Lung (tissue), 12 donors: ENCODE results near the gene MUC15. TPM values are rescaled to one million over a fixed set of nuclear protein-coding genes. Genes with fewer than 3 reads are reported as not detected.

ENCODE experiments used
- ATAC-seq: fragments of 200-7000 bp; cut with Tn5 transposase; one replicate; pipeline ENCODE4 v1.9.1; 2020; ENCODE audit warnings: moderate number of reproducible peaks; ENCODE audit not compliant: insufficient read depth, low FRiP score
- DNase-seq, 3 donors: peaks; one replicate each; pipeline ENCODE4 v3.0.0-alpha.2; 2013 to 2017
- H3K27ac ChIP-seq, 2 donors: one replicate each; pipeline ENCODE4 v1.5.1; 2013; ENCODE audit warnings: mild to moderate bottlenecking in 2 of 2, moderate library complexity in 2 of 2, control low read depth in 1 of 2, inconsistent platforms in 1 of 2, low read depth in 1 of 2, low read length in 1 of 2
- H3K27me3 ChIP-seq, 3 donors: one replicate each; pipeline ENCODE4 v1.5.1; 2013; ENCODE audit warnings: low read length in 2 of 3; ENCODE audit not compliant: control insufficient read depth in 3 of 3, insufficient read depth in 3 of 3
- H3K36me3 ChIP-seq, 4 donors: one replicate each; pipeline ENCODE4 v1.5.1; 2013; ENCODE audit warnings: low read length in 4 of 4, mild to moderate bottlenecking in 1 of 4, moderate library complexity in 1 of 4; ENCODE audit not compliant: control insufficient read depth in 4 of 4, insufficient read depth in 4 of 4
- H3K4me1 ChIP-seq, 5 donors: one replicate each; pipeline ENCODE4 v1.5.1; 2013; ENCODE audit warnings: low read length in 5 of 5, mild to moderate bottlenecking in 2 of 5, moderate library complexity in 1 of 5; ENCODE audit not compliant: control insufficient read depth in 5 of 5, insufficient read depth in 5 of 5
- H3K4me3 ChIP-seq: one replicate; pipeline ENCODE4 v1.5.1; 2013; ENCODE audit warnings: mild to moderate bottlenecking, control low read depth, moderate library complexity
- H3K9ac ChIP-seq, 2 donors: one replicate each; pipeline ENCODE4 v1.5.1; 2013; ENCODE audit warnings: low read length in 2 of 2, control low read depth in 1 of 2; ENCODE audit not compliant: insufficient read depth in 1 of 2
- H3K9me3 ChIP-seq, 4 donors: one replicate each; pipeline ENCODE4 v1.5.1; 2013; ENCODE audit warnings: low read length in 3 of 4, mild to moderate bottlenecking in 1 of 4, moderate library complexity in 1 of 4; ENCODE audit not compliant: control insufficient read depth in 4 of 4, insufficient read depth in 3 of 4
- WGBS, 2 donors: extraction: QIAGEN DNeasy Blood & Tissue Kit; methylation state at CpG; one replicate each; pipeline ENCODE4 v1.1.7; 2013; 5-methylcytosine and 5-hydroxymethylcytosine counted together
- polyA plus RNA-seq, 2 donors: library from polyadenylated mRNA; stranded (reverse); fragments of 200-250 nt; gene quantifications; one replicate each; pipeline ENCODE4 v1.2.1, GENCODE V29; 2013
- total RNA-seq, 2 donors: library from RNA; depleted of rRNA in 1 of 2; stranded (reverse); fragments of >200 nt in 1 of 2; gene quantifications; one replicate each; pipeline ENCODE4 v1.2.1, GENCODE V29; 2014 to 2021
- TF ChIP-seq, protein P1 (sequence below): IDR thresholded peaks from 2 replicates; pipeline ENCODE4 v1.5.1; 2012; ENCODE audit warnings: mild to moderate bottlenecking; ENCODE audit errors: control extremely low read depth, extremely low read depth
- donor health status: control.
- donor health status: control.
- donor health status: Bipolar disorder and iron deficiency.
- donor health status: healthy.
- donor health status: DM: yes; HTN: yes; CAD: no.

The MUC15 gene
- total and polyA plus RNA-seq, 4 donors: 4.6 to 12.1 (median 8.5) TPM

DNA sequence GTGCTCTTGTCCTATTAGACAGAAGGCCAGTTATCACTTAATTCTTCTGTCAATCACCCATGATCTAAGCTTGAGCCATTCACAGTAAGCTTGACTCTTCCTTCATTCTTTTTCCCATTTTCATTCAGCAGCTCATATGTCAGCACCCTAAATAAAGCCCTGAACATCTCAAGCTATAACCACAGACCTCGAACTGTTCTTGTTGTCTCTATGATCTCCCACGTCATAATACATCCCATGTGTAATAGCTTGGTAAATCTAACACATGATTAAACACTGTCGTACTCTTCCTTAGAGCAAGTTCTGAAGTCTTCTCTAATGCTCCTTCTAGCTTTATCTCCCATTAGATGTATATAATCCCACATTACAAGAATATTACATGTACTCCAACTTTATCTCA lies 14.4 kb downstream of the MUC15 start:
- DNase-seq (no peak), ATAC-seq (no peak)
- Histone ChIP-seq H3K27me3 (no peaks in the 10 kb centered on the region), H3K4me3 (no peak overlapping the region), H3K9me3 (no peaks in the 10 kb centered on the region), H3K27ac (no peak overlapping the region), H3K4me1 (peaks cover 0 to 4% (median 0%) of the 10 kb centered on the region in 5 donors), H3K9ac (no peak overlapping the region), H3K36me3 (no peaks in the 10 kb centered on the region)
- TF ChIP-seq, protein P1, sequence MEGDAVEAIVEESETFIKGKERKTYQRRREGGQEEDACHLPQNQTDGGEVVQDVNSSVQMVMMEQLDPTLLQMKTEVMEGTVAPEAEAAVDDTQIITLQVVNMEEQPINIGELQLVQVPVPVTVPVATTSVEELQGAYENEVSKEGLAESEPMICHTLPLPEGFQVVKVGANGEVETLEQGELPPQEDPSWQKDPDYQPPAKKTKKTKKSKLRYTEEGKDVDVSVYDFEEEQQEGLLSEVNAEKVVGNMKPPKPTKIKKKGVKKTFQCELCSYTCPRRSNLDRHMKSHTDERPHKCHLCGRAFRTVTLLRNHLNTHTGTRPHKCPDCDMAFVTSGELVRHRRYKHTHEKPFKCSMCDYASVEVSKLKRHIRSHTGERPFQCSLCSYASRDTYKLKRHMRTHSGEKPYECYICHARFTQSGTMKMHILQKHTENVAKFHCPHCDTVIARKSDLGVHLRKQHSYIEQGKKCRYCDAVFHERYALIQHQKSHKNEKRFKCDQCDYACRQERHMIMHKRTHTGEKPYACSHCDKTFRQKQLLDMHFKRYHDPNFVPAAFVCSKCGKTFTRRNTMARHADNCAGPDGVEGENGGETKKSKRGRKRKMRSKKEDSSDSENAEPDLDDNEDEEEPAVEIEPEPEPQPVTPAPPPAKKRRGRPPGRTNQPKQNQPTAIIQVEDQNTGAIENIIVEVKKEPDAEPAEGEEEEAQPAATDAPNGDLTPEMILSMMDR: no peak
- 53 to 71% methylated on average over 3 of the region's 3 CpGs for WGBS, 2 donors

GRCh38 chr11:26556582-26556981 lies 15.5 kb downstream of the MUC15 start:
- H3K27ac ChIP-seq: no peak overlapping the region
- ATAC-seq (no peak), DNase-seq (no peak)

GRCh38 chr11:26554455-26554854 lies 17.6 kb downstream of the MUC15 start:
- DNase-seq: no peak
- no peaks in the 10 kb centered on the region for H3K27me3 ChIP-seq
- TF ChIP-seq, protein P1: no peak
- no peak overlapping the region for H3K27ac ChIP-seq
- WGBS, 2 donors: 79 to 92% methylated on average over 5 of the region's 5 CpGs
- H3K4me1 ChIP-seq: peaks cover 0 to 4% (median 0%) of the 10 kb centered on the region in 5 donors
- no peaks in the 10 kb centered on the region for H3K36me3 ChIP-seq
- H3K9me3 ChIP-seq: no peaks in the 10 kb centered on the region
- no peak for ATAC-seq
- no peak overlapping the region for H3K4me3 ChIP-seq
- H3K9ac ChIP-seq: no peak overlapping the region

More at GRCh38 chr11:26556582-26556981, 15.5 kb downstream of the MUC15 start:
- TF ChIP-seq, protein P1: no peak
- Histone ChIP-seq H3K27me3 (no peaks in the 10 kb centered on the region), H3K9me3 (no peaks in the 10 kb centered on the region), H3K4me1 (peaks cover 0 to 4% (median 0%) of the 10 kb centered on the region in 5 donors), H3K4me3 (no peak overlapping the region), H3K36me3 (no peaks in the 10 kb centered on the region), H3K9ac (no peak overlapping the region)
- WGBS, 2 donors: 77 to 78% methylated on average over 1 of the region's 1 CpG

- TF ChIP-seq, protein P1: no peak
- 48 to 74% methylated on average over 2 of the region's 2 CpGs for WGBS, 2 donors
Observed at GRCh38 chr11:26553182-26553581, 18.9 kb downstream of the MUC15 start.

More at GRCh38 chr11:26553182-26553581, 18.9 kb downstream of the MUC15 start:
- Histone ChIP-seq H3K36me3 (no peaks in the 10 kb centered on the region), H3K9ac (no peak overlapping the region), H3K27ac (no peak overlapping the region), H3K4me1 (no peaks in the 10 kb centered on the region), H3K9me3 (no peaks in the 10 kb centered on the region), H3K27me3 (no peaks in the 10 kb centered on the region), H3K4me3 (no peak overlapping the region)
- no peak for ATAC-seq
- no peak for DNase-seq
